Measurements from ENCODE around the gene H6PD.

H6PD gene

GRCh38 chr1:9243066-9243739, 8.6 kb downstream of the H6PD start:
- TF ChIP-seq GABPA (IDR thresholded peaks at IDR 0.05; ENCODE audit: low read depth) (no peak), SPI1 (IDR thresholded peaks at IDR 0.05; ENCODE audit: borderline replicate concordance, low read depth) (peak; percentile 69; the same call in 1 of the 2 replicates), REST (IDR thresholded peaks at IDR 0.05; ENCODE audit: insufficient replicate concordance, low read depth) (no peak), CTCF (IDR thresholded peaks at IDR 0.05; ENCODE audit: insufficient read depth, low read length) (no peak), POLR2AphosphoS5 (IDR thresholded peaks at IDR 0.05; ENCODE audit: low read depth) (peak; percentile 21; the same call in 1 of the 2 replicates)
- Histone ChIP-seq H3K27ac (replicated peaks) (peak overlapping the region; percentile 36), H3K4me3 (replicated peaks; ENCODE audit: insufficient read depth, low read length) (no peak overlapping the region), H3K27me3 (ENCODE audit: insufficient read depth, poor library complexity, severe bottlenecking) (no peaks in the 10 kb centered on the region)
- DNase-seq (ENCODE audit: low read depth in 1 of 2, low spot score in 1 of 2): peak in 1 of 2 experiments; percentile 48

GRCh38 chr1:9244501-9245229, 10.1 kb downstream of the H6PD start:
- TF ChIP-seq REST (IDR thresholded peaks at IDR 0.05; ENCODE audit: insufficient replicate concordance, low read depth) (no peak), SPI1 (IDR thresholded peaks at IDR 0.05; ENCODE audit: borderline replicate concordance, low read depth) (peak; percentile 72; the same call in 1 of the 2 replicates), POLR2AphosphoS5 (IDR thresholded peaks at IDR 0.05; ENCODE audit: low read depth) (peak; percentile 66)
- DNase-seq (ENCODE audit: low read depth in 1 of 2, low spot score in 1 of 2): peak; percentile 85 to 90
- Histone ChIP-seq H3K4me3 (replicated peaks; ENCODE audit: insufficient read depth, low read length) (no peak overlapping the region), H3K27ac (replicated peaks) (peak overlapping the region; percentile 61), H3K27me3 (ENCODE audit: insufficient read depth, poor library complexity, severe bottlenecking) (no peaks in the 10 kb centered on the region)

GRCh38 chr1:9245230-9245619, 10.7 kb downstream of the H6PD start:
- no peaks in the 10 kb centered on the region for H3K27me3 ChIP-seq (ENCODE audit: insufficient read depth, poor library complexity, severe bottlenecking)
- no peak overlapping the region for H3K4me3 ChIP-seq (replicated peaks; ENCODE audit: insufficient read depth, low read length)
- no peak for DNase-seq (ENCODE audit: low read depth in 1 of 2, low spot score in 1 of 2)
- no peak overlapping the region; the same call in 1 of the 2 replicates for H3K27ac ChIP-seq (replicated peaks)
- TF ChIP-seq REST (IDR thresholded peaks at IDR 0.05; ENCODE audit: insufficient replicate concordance, low read depth) (peak; percentile 15), POLR2AphosphoS5 (IDR thresholded peaks at IDR 0.05; ENCODE audit: low read depth) (no peak), SPI1 (IDR thresholded peaks at IDR 0.05; ENCODE audit: borderline replicate concordance, low read depth) (no peak)

- no peak for DNase-seq (ENCODE audit: low read depth in 1 of 2, low spot score in 1 of 2)
- H3K27ac ChIP-seq (replicated peaks): no peak overlapping the region; the same call in 1 of the 2 replicates
- no peaks in the 10 kb centered on the region for H3K27me3 ChIP-seq (ENCODE audit: insufficient read depth, poor library complexity, severe bottlenecking)
- H3K4me3 ChIP-seq (replicated peaks; ENCODE audit: insufficient read depth, low read length): no peak overlapping the region
- TF ChIP-seq SPI1 (IDR thresholded peaks at IDR 0.05; ENCODE audit: borderline replicate concordance, low read depth): no peak
- no peak for TF ChIP-seq REST (IDR thresholded peaks at IDR 0.05; ENCODE audit: insufficient replicate concordance, low read depth)
- TF ChIP-seq GABPA (IDR thresholded peaks at IDR 0.05; ENCODE audit: low read depth): no peak
These were observed 11.1 kb downstream of the H6PD start for GRCh38 chr1:9245661-9246060.
